NCI-H1048 (cell line): ENCODE measurements around the gene GDF7.

Experiments used
- DNase-seq: peaks from one replicate; lab custom pipeline; 2025; lab: John Stamatoyannopoulos, UW

The GDF7 gene

GRCh38 chr2:20666304-20667150 lies at the start of gene GDF7:
Gene GDF7 (plus strand): TSS chr2:20667144. CDS start chr2:20667240, 96 bp downstream.
- DNase-seq = no peak

GRCh38 chr2:20617892-20618467 lies 49.0 kb upstream of the GDF7 start:
- no peak for DNase-seq

GRCh38 chr2:20618468-20618885 lies 48.5 kb upstream of the GDF7 start:
- DNase-seq = no peak

GRCh38 chr2:20618886-20619521 lies 47.9 kb upstream of the GDF7 start:
- no peak for DNase-seq

GRCh38 chr2:20619624-20620024 lies 47.3 kb upstream of the GDF7 start:
- no peak for DNase-seq

- DNase-seq = no peak
Measured at GRCh38 chr2:20620271-20620681, 46.7 kb upstream of the GDF7 start.

- no peak for DNase-seq
Measured at GRCh38 chr2:20620696-20621365, 46.1 kb upstream of the GDF7 start.

- DNase-seq = no peak
Measured at GRCh38 chr2:20621366-20622295, 45.3 kb upstream of the GDF7 start.

GRCh38 chr2:20622296-20622686 lies 44.7 kb upstream of the GDF7 start:
- no peak for DNase-seq

- no peak for DNase-seq
Measured at GRCh38 chr2:20622731-20623130, 44.2 kb upstream of the GDF7 start.

GRCh38 chr2:20623241-20623640 lies 43.7 kb upstream of the GDF7 start:
- no peak for DNase-seq

GRCh38 chr2:20623741-20624155 lies 43.2 kb upstream of the GDF7 start:
- no peak for DNase-seq

GRCh38 chr2:20624156-20624883 lies 42.6 kb upstream of the GDF7 start:
- no peak for DNase-seq

GRCh38 chr2:20624884-20625485 lies 42.0 kb upstream of the GDF7 start:
- DNase-seq = no peak

- no peak for DNase-seq
Measured at GRCh38 chr2:20625491-20626391, 41.2 kb upstream of the GDF7 start.

GRCh38 chr2:20626392-20626697 lies 40.6 kb upstream of the GDF7 start:
- no peak for DNase-seq

GRCh38 chr2:20626698-20627513 lies 40.0 kb upstream of the GDF7 start:
- DNase-seq = no peak

GRCh38 chr2:20627712-20628380 lies 39.1 kb upstream of the GDF7 start:
- DNase-seq = no peak
